ENCODE measurements around the gene ZNF581.
A peak's percentile ranks its signal among the peaks of the same experiment; 100 is the strongest.

Gene ZNF581

DNA sequence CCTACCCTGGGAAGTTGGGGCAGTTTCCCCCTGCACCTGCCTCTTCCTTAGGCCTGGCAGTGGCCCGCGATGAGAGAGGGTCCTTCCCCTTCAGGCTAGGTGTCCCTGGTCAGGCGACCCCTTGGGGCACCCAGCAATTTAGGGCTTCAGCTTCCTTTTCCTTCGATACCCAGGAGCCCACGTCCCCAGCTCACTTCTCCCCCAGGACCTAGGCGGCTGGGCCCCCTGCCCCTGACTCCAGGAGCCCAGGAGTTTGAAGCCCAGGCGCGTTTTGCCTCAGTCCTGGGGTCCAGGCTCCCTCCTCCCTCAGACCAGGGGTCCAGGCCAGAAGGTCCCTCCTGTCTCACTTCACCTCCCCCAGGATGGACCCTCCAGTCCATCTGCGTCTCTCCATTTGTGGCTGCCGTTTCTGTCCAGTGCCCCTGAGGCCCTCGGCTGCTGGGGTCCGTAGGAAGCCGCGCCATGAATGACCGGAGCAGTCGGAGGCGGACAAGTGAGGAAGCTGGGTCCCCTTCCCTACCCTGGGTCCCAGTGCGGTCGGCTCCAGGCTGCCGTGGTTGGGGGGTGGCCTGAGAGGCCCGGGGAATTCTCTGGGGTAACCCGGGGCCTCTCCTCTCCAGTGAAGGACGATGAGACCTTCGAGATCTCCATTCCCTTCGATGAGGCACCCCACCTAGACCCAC, 5.3 kb downstream of the ZNF581 start:
- no peak for DNase-seq
- no peak for ATAC-seq

DNA sequence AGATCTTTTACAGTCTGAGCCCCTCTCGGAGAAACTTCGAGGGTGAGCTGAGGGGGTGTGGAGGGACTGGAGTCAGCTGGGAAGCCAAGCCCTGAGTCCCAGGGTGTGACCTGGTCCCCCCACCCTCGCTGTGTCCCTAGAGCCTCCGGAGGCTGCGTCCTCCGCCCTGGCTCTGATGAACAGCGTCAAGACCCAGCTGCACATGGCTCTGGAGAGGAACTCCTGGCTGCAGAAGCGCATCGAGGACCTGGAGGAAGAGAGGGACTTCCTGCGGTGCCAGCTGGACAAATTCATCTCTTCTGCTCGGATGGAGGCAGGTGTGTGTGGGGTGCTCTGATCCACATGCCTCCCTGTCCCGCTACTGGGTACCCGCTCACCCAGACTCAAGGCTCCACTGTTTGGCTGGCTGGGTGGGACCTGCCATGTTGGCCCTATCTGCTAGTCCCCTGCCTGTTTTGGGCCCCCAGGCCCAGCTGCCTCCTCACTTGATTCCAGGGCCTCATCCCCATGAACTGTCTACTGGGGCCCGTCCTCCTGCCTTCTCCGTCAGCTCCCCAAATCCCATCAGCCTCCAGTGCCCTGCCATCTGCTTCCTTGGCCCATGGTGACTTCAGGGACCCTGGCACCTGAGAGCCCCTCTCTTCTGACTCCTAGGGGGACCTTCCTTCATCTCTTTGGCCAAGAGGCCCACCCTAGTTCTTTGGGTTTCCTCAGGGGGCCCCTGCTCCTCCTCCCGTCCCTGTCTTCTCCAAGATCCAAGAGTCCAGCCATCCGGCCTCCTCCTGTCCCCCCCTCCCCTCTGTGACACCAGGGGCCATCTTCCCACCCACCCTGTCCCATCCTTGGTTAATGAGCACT, 6.0 kb downstream of the ZNF581 start:
- DNase-seq (no peak), ATAC-seq (no peak)

DNA sequence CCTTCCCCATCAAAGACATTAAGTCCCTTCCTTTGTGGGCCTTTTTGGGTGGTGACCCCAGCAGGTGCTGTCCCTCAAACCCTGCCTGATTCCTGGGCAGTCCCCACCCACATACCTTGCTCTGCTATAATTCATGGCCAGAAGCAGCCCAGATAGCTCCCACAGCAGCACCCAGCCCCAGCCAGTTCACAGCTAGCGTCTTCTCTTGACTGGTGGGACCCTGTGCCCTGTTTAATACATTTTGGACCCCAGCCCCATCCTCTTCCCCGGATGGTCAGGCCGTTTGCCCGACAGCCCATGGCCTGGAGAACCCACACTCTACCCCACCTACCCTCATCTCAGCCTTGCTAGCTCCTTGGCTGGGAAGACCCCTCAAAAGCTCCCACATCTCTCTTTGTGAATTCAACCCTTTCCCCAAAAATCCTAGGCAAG, 6.7 kb downstream of the ZNF581 start:
- DNase-seq (peak; percentile 66), ATAC-seq (no peak)

DNA sequence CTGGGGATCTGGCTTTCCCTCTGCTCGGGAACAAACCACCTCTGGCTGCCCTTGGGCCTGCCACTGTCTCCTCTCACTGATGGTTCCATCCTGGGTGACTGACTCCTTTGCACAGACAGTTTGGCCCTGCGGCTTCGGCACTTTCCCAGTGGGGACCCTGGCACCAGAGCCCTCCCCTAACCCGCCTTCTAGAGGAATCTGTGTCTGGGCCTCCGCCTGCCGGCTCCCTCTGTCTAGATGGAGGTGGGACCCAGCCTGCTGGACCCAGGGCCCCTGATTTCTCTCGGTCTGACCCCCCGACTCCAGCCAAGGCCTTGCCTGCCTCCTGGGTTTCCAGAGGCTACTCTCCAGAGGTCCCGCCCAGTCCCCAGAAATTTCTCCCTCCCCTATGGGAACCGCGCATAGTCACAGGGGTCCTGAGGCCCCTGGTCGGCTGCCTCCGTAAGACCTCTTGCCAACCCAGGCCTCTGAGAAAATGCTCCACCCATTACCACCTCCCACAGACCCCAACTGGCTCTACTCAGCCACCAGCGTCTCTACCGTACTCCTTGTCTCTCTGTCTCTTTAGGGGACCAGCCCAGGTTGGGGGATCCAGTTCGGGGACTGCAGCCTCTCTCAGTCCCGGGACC, 7.3 kb downstream of the ZNF581 start:
- no peak for ATAC-seq
- no peak for DNase-seq

DNA sequence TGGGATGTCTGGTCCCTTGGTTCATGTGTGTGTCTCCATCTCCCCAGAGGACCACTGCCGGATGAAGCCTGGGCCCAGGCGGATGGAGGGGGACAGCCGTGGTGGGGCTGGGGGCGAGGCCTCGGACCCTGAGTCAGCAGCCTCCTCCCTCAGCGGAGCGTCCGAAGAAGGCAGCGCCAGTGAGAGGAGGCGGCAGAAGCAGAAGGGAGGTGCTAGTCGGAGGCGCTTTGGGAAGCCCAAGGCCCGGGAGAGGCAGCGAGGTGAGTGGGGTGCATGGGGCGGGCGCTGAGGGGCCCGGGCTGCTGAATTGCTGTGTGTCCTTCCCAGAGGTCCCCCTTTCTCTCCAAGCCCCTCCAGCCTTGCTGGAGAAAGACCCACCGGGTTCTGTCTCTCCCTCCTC, 7.8 kb downstream of the ZNF581 start:
- DNase-seq (no peak), ATAC-seq (no peak)

DNA sequence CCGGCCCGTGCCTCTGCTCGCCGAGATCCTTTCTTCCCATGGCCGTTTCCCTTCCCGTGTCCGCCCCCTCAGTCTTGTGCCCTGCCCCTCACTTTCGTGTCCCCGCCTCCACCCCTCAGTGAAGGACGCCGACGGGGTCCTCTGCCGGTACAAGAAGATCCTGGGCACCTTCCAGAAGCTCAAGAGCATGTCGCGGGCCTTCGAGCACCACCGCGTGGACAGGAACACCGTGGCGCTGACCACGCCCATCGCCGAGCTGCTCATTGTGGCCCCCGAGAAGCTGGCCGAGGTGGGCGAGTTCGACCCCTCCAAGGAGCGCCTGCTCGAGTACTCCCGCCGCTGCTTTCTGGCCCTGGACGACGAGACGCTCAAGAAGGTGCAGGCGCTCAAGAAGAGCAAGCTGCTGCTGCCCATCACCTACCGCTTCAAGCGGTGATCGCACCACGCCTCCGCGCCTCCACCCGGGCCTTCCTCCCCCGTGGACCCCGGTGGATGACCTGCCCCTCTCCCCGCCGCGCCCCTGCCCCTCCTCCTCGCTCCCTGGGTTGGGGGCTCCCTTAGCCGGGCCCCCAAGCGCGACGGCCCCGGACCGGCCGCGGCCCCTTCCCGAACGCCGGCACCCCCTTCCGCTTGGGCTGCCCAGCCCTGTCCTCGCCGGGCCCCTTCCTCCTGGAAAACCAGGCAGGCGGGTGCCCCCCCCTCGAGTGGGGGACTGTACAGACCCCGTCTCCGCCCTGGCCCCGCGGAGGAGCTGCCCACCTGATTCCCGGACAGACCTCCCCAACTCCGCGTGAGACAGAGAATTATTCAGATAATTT, 9.1 kb downstream of the ZNF581 start:
- DNase-seq (no peak), ATAC-seq (no peak)

DNA sequence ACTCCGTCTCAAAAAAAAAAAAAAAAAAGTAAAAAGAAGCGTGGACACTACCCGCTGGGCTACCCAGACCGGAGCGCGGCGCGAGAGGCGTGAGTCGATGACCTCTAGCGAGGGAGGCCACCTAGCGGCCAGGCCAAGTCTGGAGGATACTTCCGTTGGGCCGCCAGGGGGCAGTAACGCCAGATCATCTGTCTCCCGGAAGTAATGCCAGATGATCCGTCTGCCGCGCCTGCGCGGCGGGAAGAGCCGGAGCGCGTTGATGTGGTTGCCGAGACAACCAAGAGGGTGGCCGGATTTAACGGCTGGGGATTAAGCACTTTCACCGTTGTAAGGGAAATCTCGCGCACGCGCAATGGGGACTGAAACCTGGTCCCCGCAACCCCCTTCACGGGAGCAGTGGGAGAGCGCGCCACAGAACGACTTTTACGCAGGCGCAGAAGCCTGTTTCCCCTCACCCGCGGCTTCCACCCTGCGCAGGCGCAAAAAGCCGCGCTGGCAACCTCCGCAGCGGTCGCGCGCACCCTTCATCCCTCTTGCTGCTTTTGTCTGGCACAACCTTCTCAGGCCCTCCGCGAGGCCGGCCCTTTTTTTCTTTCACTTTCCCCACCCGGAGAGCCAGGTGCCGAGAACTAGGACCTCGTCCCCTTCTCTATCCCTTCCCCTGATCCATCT, 10.3 kb downstream of the ZNF581 start:
- ATAC-seq (peak; percentile 48), DNase-seq (peak; percentile 96)

DNA sequence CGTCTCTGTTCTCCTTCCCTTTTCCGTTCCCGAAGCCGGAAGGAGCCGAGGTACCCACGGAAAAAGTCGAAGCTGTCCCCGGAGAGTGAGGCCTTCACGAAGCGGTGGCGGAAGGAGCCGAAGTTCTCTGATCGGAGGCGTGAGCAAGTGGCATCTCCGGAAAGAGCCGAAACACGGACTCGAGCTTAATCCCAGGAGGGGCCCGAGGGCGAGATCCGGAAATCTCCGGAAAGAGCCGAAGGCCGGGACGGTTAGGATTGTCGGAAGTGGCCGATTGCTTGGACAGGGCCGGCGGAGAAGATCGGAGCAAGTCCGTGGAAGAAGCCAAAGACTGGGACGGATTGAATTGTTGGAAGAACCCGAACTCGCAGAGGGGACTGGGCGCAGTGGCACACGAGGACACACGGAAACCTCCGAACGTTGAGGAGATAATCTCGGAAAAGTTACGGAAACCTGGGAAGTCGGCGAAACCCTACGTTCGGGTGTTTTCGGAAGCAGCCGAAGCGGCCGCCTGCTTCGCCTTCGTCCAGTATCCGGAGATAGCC, 10.9 kb downstream of the ZNF581 start:
- DNase-seq = peak; percentile 98
- peak; percentile 76 for ATAC-seq

DNA sequence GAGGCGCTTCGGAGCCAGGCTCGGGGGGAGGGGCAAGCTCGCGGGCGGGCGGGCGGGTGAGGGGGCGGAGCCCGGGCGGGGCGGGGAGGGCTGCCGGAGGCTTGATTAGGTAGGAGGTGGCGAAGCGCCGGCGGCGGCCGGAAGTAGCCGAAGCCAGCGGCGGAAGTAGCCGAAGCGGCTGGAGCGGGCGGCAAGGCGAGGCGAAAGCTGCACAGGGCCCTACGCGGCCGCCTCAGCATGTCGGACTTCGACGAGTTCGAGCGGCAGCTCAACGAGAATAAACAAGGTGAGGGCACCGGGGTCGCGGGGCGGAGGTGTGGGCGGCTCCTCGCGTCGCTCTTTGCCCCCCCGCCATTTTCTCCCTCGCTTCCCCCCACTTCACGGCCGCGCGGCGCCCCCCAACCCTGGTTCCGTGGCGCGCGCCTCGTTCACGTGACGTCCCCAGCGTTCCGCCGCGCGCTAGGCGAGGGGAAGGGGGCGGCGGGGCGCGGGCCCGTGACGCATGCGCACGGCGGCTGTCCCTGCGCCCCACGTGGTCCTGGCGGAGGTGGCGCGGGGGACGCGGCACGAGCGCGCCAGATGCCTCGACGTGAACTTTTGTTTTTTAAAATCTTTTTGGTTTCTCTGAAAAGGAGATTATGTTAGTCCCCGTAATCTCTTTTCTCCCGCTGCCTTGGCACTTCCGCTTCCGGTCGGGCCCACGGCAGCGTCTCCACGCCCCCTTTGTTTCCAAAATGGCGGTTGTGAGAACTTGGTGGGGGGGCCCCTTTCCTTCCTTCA, 11.6 kb downstream of the ZNF581 start, which contains the start of gene U2AF2:
Gene U2AF2 (plus strand): TSS at position 168 of the 780 bp plus-strand sequence. CDS start 70 bp downstream, at position 238.
- DNase-seq (peak; percentile 98), ATAC-seq (peak; percentile 55)

DNA sequence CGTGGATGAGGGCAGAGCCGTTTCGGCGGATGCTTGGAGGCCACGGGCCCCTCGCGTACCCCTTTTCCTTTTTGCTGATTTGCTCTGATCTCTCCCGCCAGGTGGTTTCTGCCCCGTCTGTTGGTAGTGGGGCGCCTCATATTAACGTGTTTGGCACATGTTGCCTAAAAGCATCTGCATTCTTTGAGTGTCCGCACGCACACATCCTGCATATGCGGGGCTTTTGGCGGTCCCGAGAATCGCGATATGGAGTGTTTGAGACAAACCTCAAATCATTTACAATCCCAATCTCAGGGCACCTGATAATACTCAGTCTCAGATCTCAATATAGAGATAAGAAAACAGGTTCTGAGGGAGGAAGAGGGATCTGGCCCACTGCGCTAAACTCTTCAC, 12.2 kb downstream of the ZNF581 start:
- ATAC-seq (no peak), DNase-seq (no peak)

DNA sequence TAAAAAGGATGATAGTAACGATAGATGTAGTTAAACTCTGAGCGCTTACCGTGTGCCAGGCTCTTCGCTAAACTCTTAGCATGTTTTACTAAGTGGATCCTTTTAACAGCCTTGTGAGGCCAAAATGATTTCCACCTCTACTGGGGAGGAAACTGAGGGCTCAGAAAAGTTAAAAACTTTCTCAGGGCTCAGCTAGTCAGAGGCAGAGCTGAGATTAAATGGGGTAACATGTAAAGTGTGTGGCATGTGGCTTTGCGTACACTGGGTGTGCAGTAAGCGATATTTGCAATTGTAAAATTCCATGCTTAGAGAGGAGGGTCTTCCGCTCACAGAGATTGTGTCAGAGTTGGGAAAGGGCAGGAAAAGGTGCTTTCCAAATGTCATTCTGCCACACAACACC, 13.1 kb downstream of the ZNF581 start:
- DNase-seq = no peak
- ATAC-seq = no peak

DNA sequence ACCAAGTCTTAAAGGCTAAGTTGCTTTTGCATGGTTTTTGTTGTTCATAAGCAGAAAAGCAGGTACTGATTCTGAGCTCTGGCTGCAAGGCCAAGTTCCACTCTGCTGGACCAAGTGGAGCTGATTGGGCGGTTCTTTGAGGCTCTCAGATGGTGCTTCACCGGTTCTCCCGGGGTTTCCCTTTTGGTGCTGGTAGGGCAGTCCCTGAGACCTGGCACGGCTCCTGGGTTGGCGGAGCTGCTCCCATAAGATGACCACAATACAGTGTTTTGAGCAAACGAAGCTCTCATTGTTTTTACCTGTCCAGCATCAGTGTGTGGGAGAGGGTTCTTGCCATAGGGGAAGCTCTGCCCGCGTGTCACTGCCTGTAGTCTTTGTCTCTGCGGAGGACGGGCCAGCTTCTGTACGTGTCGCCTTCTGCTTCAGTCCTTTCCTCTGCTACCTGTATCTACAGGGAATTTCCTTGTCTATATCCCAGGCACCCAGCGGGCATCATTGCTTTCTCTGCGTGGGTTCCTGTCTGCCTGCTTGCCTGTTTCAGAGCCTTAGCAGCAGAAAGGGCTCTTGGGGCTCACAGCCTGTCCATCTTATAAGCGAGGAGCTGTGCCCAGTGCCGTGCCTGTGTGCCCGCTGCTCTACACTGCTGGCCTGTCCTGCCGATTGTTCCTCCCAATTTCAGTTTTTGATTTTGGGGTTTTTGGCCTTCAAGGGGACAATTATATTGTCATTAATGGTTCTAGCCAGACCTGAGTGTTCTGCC, 13.7 kb downstream of the ZNF581 start:
- DNase-seq (no peak), ATAC-seq (no peak)

DNA sequence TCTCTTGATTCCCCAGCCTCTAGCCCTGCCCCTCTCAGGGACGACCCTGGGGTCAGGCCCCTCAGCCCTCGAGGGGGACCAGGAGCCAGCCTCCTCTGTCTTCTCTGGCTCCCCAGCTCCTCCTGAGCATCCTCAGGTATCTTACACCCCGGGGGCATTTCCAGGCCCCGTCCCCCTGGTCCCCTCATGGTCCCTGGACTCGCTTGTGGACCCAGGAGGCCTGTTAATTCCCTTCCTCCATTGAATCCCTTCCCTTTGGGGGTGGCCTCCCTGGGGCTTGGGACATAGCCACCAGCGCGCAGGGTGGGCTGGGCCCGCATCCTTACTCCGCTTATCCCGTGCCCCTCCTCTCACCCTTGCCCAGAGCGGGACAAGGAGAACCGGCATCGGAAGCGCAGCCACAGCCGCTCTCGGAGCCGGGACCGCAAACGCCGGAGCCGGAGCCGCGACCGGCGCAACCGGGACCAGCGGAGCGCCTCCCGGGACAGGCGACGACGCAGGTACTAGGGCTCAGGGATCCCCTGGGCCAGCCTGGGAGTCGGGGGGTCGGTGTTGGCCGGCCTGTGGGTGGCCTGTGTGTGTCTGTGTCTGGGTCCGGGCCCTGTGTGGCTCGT, 15.5 kb downstream of the ZNF581 start:
- DNase-seq (no peak), ATAC-seq (no peak)

DNA sequence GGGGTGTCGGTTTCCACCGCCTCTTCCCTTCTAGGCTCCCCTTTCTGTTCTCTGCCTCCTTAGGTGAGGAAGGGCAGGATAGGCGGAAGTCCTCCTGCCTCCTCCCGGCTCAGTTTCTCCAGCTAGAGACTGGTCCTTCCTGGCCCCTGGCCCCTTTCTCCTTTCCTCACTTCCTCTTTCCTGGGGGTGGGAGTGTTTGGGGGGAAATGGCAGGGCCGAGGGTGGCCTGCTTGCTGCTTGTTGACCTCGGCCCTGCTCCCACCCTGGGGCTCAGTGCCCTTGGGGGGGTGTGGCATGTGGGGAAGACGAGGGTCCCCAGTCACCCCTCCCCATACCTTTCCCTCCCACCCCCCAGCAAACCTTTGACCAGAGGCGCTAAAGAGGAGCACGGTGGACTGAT, 16.4 kb downstream of the ZNF581 start:
- no peak for ATAC-seq
- no peak for DNase-seq

DNA sequence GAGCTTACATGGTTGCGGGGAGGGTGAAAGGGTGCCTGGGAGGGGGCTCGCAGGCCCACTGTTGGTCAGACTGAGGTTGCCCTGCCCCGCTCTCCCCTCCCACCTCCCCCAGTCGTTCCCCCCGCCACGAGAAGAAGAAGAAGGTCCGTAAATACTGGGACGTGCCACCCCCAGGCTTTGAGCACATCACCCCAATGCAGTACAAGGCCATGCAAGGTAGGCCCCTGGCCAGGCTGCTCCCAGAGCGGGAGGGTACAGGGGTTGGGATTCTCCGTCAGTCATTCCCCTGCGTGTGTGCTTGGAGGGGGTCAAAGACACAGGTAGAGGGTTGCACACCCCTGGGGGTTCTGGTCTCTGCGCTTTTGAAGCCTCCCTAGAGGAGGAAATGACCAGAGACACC, 17.0 kb downstream of the ZNF581 start:
- no peak for ATAC-seq
- no peak for DNase-seq

DNA sequence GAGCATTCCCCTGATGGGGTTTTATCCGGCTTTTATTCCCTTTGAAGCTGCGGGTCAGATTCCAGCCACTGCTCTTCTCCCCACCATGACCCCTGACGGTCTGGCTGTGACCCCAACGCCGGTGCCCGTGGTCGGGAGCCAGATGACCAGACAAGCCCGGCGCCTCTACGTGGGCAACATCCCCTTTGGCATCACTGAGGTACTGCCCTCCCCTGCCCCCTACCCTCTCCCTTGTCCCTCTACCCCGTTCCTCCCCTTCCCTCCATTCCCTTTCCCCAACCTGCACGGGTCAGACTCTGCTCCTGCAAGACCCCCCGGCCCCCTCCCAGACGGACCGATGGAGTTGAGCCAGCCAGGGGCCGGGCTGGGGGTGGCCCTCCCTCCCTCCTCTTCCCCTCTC, 17.5 kb downstream of the ZNF581 start:
- DNase-seq (no peak), ATAC-seq (no peak)

DNA sequence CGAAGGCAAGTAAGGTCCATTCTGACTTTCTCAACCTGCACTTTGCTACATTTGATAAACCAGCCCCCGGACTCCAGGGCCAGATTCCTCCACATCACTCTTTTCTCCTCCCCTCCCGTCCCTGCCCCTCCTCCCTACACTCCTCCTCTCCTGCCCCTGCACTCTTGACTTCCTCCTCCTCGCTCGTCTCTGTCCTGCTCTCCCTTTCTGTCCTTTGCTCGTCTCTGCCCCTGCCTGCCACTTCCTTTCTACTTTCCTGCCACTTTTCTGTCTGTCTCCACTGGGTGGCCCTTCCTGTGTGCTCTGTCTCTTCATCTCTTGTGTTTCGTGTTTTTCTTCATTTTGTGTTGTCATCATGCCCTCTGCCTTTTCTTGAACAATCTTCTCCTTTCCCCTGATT, 18.4 kb downstream of the ZNF581 start:
- no peak for ATAC-seq
- no peak for DNase-seq

DNA sequence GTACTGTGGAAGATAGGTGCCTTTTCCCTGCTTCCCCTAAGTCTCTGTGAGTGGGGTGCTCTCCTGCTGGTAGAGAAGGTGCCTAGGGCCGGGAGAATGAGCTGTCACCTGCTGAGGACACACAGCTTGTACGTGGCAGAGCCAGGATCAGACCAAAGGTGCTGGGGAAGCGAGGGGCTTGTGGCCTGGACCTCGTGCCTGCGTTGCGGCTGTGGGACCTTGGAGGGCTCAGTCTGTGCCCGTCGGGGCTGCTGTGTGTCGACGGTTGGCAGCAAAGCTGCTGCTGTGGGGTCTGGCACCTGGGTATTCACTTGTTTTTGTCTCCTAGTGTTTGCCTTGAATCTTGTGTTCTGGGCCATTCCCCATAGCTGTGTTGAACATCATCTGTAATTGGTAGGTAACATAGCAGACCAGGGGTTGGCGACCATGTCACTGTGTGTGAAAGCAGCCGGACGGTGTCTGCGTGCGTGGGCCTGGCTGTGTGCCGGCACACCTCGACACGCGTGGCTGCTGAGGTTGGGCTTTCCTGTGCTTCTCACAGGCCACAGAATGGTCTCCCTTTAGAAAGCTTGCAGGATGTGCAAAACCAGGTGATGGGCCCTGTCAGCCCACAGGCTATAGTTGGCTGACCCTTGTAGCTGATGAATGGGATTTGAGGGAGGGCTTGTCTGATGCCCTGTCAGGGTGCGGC, 20.5 kb downstream of the ZNF581 start:
- no peak for ATAC-seq
- no peak for DNase-seq

Data from stimulated activated naive CD8-positive, alpha-beta T cell treated with anti-CD3 and anti-CD28 coated beads, Interleukin-15, Interleukin-2, amounts not matched to agents 100 U/mL and 50 U/mL, for 24 hours (primary cell).